HG02623 (cell line): ENCODE results near the gene KCNF1.

Experiments
- ATAC-seq: cut with Tn5 transposase; IDR thresholded peaks from one replicate; pipeline ENCODE4 v1.9.1; 2021; ENCODE audit warnings: moderate library complexity; ENCODE audit not compliant: unreplicated experiment

Gene KCNF1

GRCh38 chr2:10911291-10912075 is at the start of gene KCNF1:
Gene KCNF1, plus strand, starts transcription at chr2:10911934. Its CDS starts 493 bp downstream, at chr2:10912427.
- no peak for ATAC-seq

- ATAC-seq = no peak
These were observed 49.4 kb upstream of the KCNF1 start for GRCh38 chr2:10862330-10862729.

- no peak for ATAC-seq
These were observed 48.7 kb upstream of the KCNF1 start for GRCh38 chr2:10863047-10863446.

GRCh38 chr2:10863837-10864236 is 47.9 kb upstream of the KCNF1 start:
- ATAC-seq = peak; percentile 67

- no peak for ATAC-seq
These were observed 47.5 kb upstream of the KCNF1 start for GRCh38 chr2:10864251-10864650.

GRCh38 chr2:10864861-10865636 is 46.7 kb upstream of the KCNF1 start:
- ATAC-seq = peak; percentile 84

GRCh38 chr2:10865841-10866240 is 45.9 kb upstream of the KCNF1 start:
- no peak for ATAC-seq

- no peak for ATAC-seq
These were observed 43.9 kb upstream of the KCNF1 start for GRCh38 chr2:10867692-10868420.

- no peak for ATAC-seq
These were observed 43.0 kb upstream of the KCNF1 start for GRCh38 chr2:10868465-10869314.

GRCh38 chr2:10871978-10872377 is 39.8 kb upstream of the KCNF1 start:
- no peak for ATAC-seq

GRCh38 chr2:10873171-10873570 is 38.6 kb upstream of the KCNF1 start:
- no peak for ATAC-seq

GRCh38 chr2:10873790-10874437 is 37.8 kb upstream of the KCNF1 start:
- ATAC-seq = no peak

GRCh38 chr2:10875126-10875525 is 36.6 kb upstream of the KCNF1 start:
- no peak for ATAC-seq

GRCh38 chr2:10876394-10876793 is 35.3 kb upstream of the KCNF1 start:
- no peak for ATAC-seq

- ATAC-seq = no peak
These were observed 34.8 kb upstream of the KCNF1 start for GRCh38 chr2:10876963-10877362.

GRCh38 chr2:10877651-10878111 is 34.1 kb upstream of the KCNF1 start:
- no peak for ATAC-seq

GRCh38 chr2:10878268-10878915 is 33.3 kb upstream of the KCNF1 start:
- no peak for ATAC-seq

- no peak for ATAC-seq
These were observed 32.6 kb upstream of the KCNF1 start for GRCh38 chr2:10879159-10879558.
